ENCODE measurements around the gene COPG2. TPM values are rescaled to one million over a fixed set of nuclear protein-coding genes. Genes with fewer than 3 reads are reported as not detected.

COPG2 gene
- total and polyA plus RNA-seq, 2 of the 13 experiments (the other 11 are each of a cell fraction or from before 2014, with no cell fraction given): 14.1 to 17.7 TPM

DNA sequence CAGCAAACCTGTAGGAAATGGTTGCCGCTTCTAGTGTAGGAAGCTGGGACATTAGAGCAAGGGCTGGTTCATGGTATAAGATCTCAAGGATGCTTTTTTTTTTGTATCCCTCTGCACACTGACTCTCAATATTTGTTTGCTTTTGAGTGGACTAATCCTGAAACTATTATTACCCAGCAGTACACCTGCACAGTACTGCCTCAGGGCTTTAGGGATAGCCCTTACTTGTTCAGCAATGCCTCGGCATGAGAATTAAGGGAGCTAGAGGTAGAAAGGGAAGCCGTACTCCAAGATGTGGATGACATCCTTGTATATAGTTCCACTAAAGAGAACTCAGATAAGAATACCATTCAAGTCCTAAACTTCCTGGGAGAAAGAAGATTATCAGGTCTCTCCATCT lies 70.5 kb downstream of the COPG2 start:
- no peak overlapping the region for H3K4me2 ChIP-seq (ENCODE audit: low read depth, low read length)
- no peak for DNase-seq (ENCODE audit: low spot score)
- H3K27ac ChIP-seq (ENCODE audit: extremely low read length, insufficient read depth, low read length): no peak overlapping the region
- H3K9me3 ChIP-seq (ENCODE audit: low read length): no peaks in the 10 kb centered on the region
- ATAC-seq: no peak
- in situ Hi-C loops (cut with HindIII; ENCODE audit: extremely low pct_ligation_motif_present, low pct_unique_long_range_greater_than_20kb) (no loop called here), intact Hi-C loops (cut with micrococcal nuclease; ENCODE audit: unreplicated experiment) (no loop called here)
- H3K9ac ChIP-seq (ENCODE audit: insufficient read depth, low read depth, low read length): no peak overlapping the region
- H3K27me3 ChIP-seq (ENCODE audit: control insufficient read depth in 1 of 2, insufficient read depth in 2 of 2, low read length in 2 of 2): no peaks in the 10 kb centered on the region
- H4K20me1 ChIP-seq (ENCODE audit: insufficient read depth, low read length): no peaks in the 10 kb centered on the region
- no peaks in the 10 kb centered on the region for H3K36me3 ChIP-seq (replicated peaks in 1 of 2; ENCODE audit: control insufficient read depth in 1 of 2, insufficient read depth in 2 of 2, low read length in 2 of 2)
- BruUV-seq (replicated peaks): no TSS peak
- no peak overlapping the region for H2AFZ ChIP-seq (ENCODE audit: low read length)
- H3K4me3 ChIP-seq (replicated peaks in 1 of 3; ENCODE audit: insufficient read depth in 1 of 3, low read depth in 2 of 3, low read length in 3 of 3): no peak overlapping the region
- no peak for FAIRE-seq
- WGBS (ENCODE audit: low lambda C conversion rate): 100% methylated on average over 3 of the region's 3 CpGs
- TF ChIP-seq ZNF234 (CRISPR knock-in tag; conservative IDR thresholded peaks at IDR 0.05) (no peak), ZNF891 (CRISPR knock-in tag; IDR thresholded peaks at IDR 0.05) (no peak), MIXL1 (CRISPR knock-in tag; IDR thresholded peaks at IDR 0.05) (no peak), POGZ (CRISPR knock-in tag; IDR thresholded peaks at IDR 0.05) (no peak), ZNF7 (CRISPR knock-in tag; IDR thresholded peaks at IDR 0.05) (no peak)
- no peaks in the 10 kb centered on the region for H3K4me1 ChIP-seq (ENCODE audit: insufficient read depth, low read length)
- CTCF ChIA-PET (ENCODE audit: low intra/inter-chr PET ratio, low total read pairs): no interaction called here
- H3K79me2 ChIP-seq (ENCODE audit: insufficient read depth, low read length): no peaks in the 10 kb centered on the region
- POLR2A ChIA-PET: no interaction called here

- no peak for TF ChIP-seq ZSCAN22 (CRISPR knock-in tag; IDR thresholded peaks at IDR 0.05)
- TF ChIP-seq ZEB1 (IDR thresholded peaks at IDR 0.05; ENCODE audit: insufficient replicate concordance, low read depth): no peak
- H3K79me2 ChIP-seq (ENCODE audit: insufficient read depth, low read length): no peaks in the 10 kb centered on the region
- H3K36me3 ChIP-seq (replicated peaks in 1 of 2; ENCODE audit: control insufficient read depth in 1 of 2, insufficient read depth in 2 of 2, low read length in 2 of 2): no peaks in the 10 kb centered on the region
- H3K4me2 ChIP-seq (ENCODE audit: low read depth, low read length): no peak overlapping the region
- no peak overlapping the region for H3K9ac ChIP-seq (ENCODE audit: insufficient read depth, low read depth, low read length)
- FAIRE-seq (no peak), ATAC-seq (no peak), DNase-seq (ENCODE audit: low spot score) (no peak)
- ChIA-PET POLR2A (no interaction called here), CTCF (ENCODE audit: low intra/inter-chr PET ratio, low total read pairs) (no interaction called here)
- H3K4me3 ChIP-seq (replicated peaks in 1 of 3; ENCODE audit: insufficient read depth in 1 of 3, low read depth in 2 of 3, low read length in 3 of 3): no peak overlapping the region
- intact Hi-C loops (cut with micrococcal nuclease; ENCODE audit: unreplicated experiment): no loop called here
- BruUV-seq (replicated peaks): no TSS peak
- no peaks in the 10 kb centered on the region for H3K9me3 ChIP-seq (ENCODE audit: low read length)
- no peaks in the 10 kb centered on the region for H4K20me1 ChIP-seq (ENCODE audit: insufficient read depth, low read length)
- no peaks in the 10 kb centered on the region for H3K4me1 ChIP-seq (ENCODE audit: insufficient read depth, low read length)
- H2AFZ ChIP-seq (ENCODE audit: low read length): no peak overlapping the region
- 98% methylated on average over 4 of the region's 4 CpGs for WGBS (ENCODE audit: low lambda C conversion rate)
- H3K27ac ChIP-seq (ENCODE audit: extremely low read length, insufficient read depth, low read length): no peak overlapping the region
- H3K27me3 ChIP-seq (ENCODE audit: control insufficient read depth in 1 of 2, insufficient read depth in 2 of 2, low read length in 2 of 2): no peaks in the 10 kb centered on the region
- in situ Hi-C loops (cut with HindIII; ENCODE audit: extremely low pct_ligation_motif_present, low pct_unique_long_range_greater_than_20kb): no loop called here
Observed at GRCh38 chr7:130595986-130596385, 72.6 kb downstream of the COPG2 start.
